ENCODE results near the gene KCNG4.

The KCNG4 gene

GRCh38 chr16:84239909-84240308, at the start of gene KCNG4:
KCNG4 (minus strand) TSS chr16:84240012; CDS start chr16:84237485, 2,527 bp downstream.
- no peak for DNase-seq

GRCh38 chr16:84288902-84289301, 49.1 kb upstream of the KCNG4 start:
- no peak for DNase-seq

- no peak for DNase-seq
These were observed 46.9 kb upstream of the KCNG4 start for GRCh38 chr16:84286578-84287240.

- no peak for DNase-seq
These were observed 44.4 kb upstream of the KCNG4 start for GRCh38 chr16:84284154-84284722.

- DNase-seq: no peak
These were observed 43.7 kb upstream of the KCNG4 start for GRCh38 chr16:84283314-84284153.

- DNase-seq: no peak
These were observed 42.7 kb upstream of the KCNG4 start for GRCh38 chr16:84282533-84282932.

- peak; percentile 44 for DNase-seq
These were observed 41.3 kb upstream of the KCNG4 start for GRCh38 chr16:84281074-84281473.

- DNase-seq: no peak
These were observed 40.1 kb upstream of the KCNG4 start for GRCh38 chr16:84279881-84280280.

- peak; percentile 20 for DNase-seq
These were observed 39.2 kb upstream of the KCNG4 start for GRCh38 chr16:84278968-84279367.

GRCh38 chr16:84278333-84278732, 38.5 kb upstream of the KCNG4 start:
- DNase-seq: no peak

- DNase-seq: peak; percentile 78
These were observed 37.5 kb upstream of the KCNG4 start for GRCh38 chr16:84277244-84277823.

GRCh38 chr16:84275585-84276151, 35.9 kb upstream of the KCNG4 start:
- DNase-seq: no peak

- DNase-seq: no peak
These were observed 34.7 kb upstream of the KCNG4 start for GRCh38 chr16:84274515-84274914.

GRCh38 chr16:84272740-84273320, 33.0 kb upstream of the KCNG4 start:
- no peak for DNase-seq

- DNase-seq: no peak
These were observed 32.1 kb upstream of the KCNG4 start for GRCh38 chr16:84271866-84272265.

- DNase-seq: no peak
These were observed 31.2 kb upstream of the KCNG4 start for GRCh38 chr16:84271037-84271436.

GRCh38 chr16:84270531-84270930, 30.7 kb upstream of the KCNG4 start:
- no peak for DNase-seq

GRCh38 chr16:84270071-84270470, 30.3 kb upstream of the KCNG4 start:
- no peak for DNase-seq

GRCh38 chr16:84268291-84269040, 28.7 kb upstream of the KCNG4 start:
- no peak for DNase-seq

- DNase-seq: no peak
These were observed 27.6 kb upstream of the KCNG4 start for GRCh38 chr16:84267380-84267779.

- peak; percentile 73 for DNase-seq
These were observed 26.6 kb upstream of the KCNG4 start for GRCh38 chr16:84266451-84266850.

GRCh38 chr16:84262939-84263338, 23.1 kb upstream of the KCNG4 start:
- no peak for DNase-seq
